Breast epithelium (tissue), 3 donors: ENCODE data around the gene RIPOR2.

Experiments used
- CTCF ChIP-seq, 3 donors: fragments of 450-650 bp; IDR thresholded peaks; one replicate each; pipeline ENCODE4 v1.5.1; 2016 to 2017; ENCODE audit warnings: antibody characterized with exemption in 3 of 3, mild to moderate bottlenecking in 3 of 3, moderate library complexity in 3 of 3
- POLR2A ChIP-seq: fragments of 450-650 bp; IDR thresholded peaks from one replicate; pipeline ENCODE4 v1.6.1; 2016; ENCODE audit warnings: antibody characterized with exemption, mild to moderate bottlenecking, moderate library complexity
- POLR2AphosphoS5 ChIP-seq, 3 donors: sonication (generic); formaldehyde crosslinking; IDR thresholded peaks; one replicate each; pipeline ENCODE4 v1.6.1; 2017; ENCODE audit warnings: antibody characterized with exemption in 3 of 3

- TF ChIP-seq POLR2A (no peak), CTCF (IDR thresholded peaks at IDR 0.05) (no peak), POLR2AphosphoS5 (IDR thresholded peaks at IDR 0.05) (no peak)
These were observed 37.1 kb downstream of the RIPOR2 start for GRCh38 chr6:24898676-24899075.
